HL-60 (cell line): ENCODE measurements around the gene MOCOS.

Experiments
- CTCF ChIP-seq: IDR thresholded peaks from one replicate; pipeline ENCODE4 v1.5.1; 2011; ENCODE audit warnings: low read length, control low read depth, inconsistent platforms; ENCODE audit not compliant: insufficient read depth
- GABPA ChIP-seq: IDR thresholded peaks from 2 replicates; pipeline ENCODE4 v1.6.1; 2012; ENCODE audit warnings: low read depth
- POLR2AphosphoS5 ChIP-seq: IDR thresholded peaks from 2 replicates; pipeline ENCODE4 v1.6.1; 2012; ENCODE audit warnings: low read depth
- REST ChIP-seq: IDR thresholded peaks from 2 replicates; pipeline ENCODE4 v1.6.1; 2012; ENCODE audit warnings: low read depth; ENCODE audit not compliant: insufficient replicate concordance
- SPI1 ChIP-seq: IDR thresholded peaks from 2 replicates; pipeline ENCODE4 v1.6.1; 2012; ENCODE audit warnings: low read depth, mild to moderate bottlenecking, borderline replicate concordance

- TF ChIP-seq POLR2AphosphoS5, result no peak
- no peak for TF ChIP-seq REST
- TF ChIP-seq CTCF, result no peak
- no peak for TF ChIP-seq GABPA
- TF ChIP-seq SPI1, result no peak
Measured at GRCh38 chr18:36142751-36143150, 44.5 kb upstream of the MOCOS start.
